GM21528 (cell line): ENCODE measurements around the gene CD47.

Source experiments
- ATAC-seq: cut with Tn5 transposase; IDR thresholded peaks from one replicate; pipeline ENCODE4 v1.9.1; 2021; ENCODE audit warnings: mild to moderate bottlenecking, moderate library complexity; ENCODE audit not compliant: unreplicated experiment, low FRiP score

Gene CD47

DNA sequence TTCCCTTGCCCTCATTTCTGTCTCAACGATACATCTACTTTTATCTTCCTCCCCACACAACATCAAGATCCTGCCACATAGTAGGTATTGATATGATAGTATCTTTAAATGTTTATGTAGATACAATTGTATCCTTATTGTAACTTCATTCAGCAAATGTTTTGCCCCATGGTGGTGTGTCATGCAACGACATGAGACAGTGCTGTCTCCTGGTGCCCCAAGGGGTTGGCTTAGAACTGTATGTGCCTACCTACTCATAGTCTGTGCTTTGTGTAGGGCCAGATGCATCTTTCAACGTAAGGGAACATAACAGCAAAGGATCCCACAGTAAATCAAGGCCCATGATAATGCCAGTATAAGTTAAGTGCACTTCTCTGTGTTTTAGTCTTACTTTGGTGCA lies 2.8 kb upstream of the CD47 start:
- ATAC-seq, result no peak

DNA sequence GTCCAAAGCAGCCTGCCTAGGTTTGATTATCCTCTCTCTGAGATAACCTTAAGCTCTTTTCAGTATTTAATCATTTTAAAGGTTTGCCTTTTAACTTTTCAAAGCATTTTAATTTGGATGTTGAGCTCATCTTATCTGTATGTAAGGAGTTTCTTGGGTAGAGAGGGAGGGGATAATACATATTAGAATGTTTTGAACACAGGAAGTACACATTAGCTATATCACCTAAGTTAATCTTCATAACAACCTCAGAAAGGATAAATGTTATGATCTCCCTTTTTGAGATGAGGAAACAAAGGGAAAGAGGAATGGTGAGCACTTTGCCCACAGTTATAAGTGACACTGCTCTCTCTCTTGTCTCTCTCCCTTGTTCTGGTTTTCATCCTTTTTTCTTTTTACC lies 2.2 kb upstream of the CD47 start:
- ATAC-seq, result no peak

DNA sequence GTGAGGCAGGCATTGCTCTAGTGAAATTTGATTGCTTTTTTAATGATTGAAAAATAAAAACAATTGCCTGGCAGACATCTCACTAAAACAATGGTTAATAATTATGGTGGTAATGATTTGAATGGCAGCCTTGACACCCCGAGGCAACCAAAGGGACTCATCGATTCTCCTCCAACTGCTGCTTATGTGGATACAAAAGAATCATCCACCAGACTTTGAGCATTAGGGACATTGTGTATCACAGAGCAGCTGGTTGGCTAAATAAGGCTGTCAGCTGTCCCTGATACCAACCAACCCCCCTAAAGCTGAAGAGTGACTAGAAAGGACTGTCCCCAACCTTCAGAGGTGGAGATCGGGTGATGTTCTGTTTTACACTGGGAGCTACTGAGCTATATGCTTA lies 1.7 kb upstream of the CD47 start:
- ATAC-seq, result no peak

DNA sequence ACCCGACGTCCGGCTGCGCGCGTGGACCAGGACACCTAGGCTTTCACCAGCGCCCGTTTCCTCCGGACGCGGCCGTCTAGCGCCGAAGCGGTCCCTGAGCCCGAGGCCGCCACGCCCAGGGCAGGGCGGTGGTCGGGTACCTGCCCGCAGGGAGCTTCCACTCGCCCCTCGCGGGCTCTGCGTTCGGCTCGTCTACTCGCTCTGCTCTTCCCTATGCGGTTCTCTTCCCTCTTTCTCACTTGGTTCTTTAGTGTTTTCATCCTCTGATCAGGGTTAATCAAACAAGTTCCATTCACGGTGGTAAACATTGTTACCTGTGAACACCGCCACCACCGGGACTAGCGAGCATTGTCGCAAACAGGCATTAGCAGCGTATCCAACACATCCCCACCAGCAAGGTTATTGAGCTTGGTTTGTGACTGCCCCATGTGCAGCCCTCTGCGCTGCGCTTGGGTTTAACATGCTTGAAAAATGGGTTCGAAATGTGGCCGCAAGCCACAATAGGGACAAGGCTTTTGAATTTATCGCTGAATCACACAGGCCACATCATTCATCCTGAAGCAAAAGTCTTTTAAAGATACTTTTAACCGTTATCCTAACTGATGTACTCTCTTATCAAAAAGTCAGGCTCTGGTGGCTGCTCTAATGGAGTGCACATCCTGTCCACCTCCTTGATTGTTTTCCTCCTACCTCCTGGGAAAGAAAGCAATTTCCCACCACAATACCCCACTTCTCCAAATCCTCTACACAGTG lies 843 bp upstream of the CD47 start:
- no peak for ATAC-seq

DNA sequence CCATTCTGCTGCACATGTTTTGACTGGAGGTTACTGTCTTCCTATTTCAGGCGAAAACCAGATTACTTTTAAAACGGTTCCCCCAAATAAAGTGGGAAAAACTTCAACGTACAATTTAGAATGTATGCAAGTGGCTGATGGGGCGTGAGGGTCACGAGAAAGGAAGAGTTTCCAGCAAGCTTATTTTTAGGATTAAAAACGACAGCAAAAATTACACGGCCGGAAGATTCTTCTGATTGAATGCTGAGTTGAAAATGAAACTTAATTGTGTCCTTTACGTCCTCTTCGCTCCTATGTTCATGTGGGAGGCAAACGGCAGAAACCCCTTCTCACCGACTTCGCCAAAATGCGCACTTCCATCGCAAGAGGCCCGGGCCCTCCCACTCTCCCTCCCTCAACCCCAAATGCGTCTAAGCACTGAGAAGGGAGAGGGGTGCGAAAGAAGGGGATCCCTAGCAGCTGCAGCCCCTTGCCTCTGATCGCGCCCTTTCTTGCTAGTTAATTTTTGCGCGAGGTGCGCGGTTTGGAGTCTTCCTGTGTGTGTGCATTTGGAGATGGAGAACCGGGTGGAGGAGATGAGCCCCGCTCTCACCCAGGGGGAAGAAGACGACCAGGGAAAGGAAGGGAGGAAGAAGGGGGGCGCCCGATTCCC lies 656 bp downstream of the CD47 start:
- peak; percentile 4 for ATAC-seq

DNA sequence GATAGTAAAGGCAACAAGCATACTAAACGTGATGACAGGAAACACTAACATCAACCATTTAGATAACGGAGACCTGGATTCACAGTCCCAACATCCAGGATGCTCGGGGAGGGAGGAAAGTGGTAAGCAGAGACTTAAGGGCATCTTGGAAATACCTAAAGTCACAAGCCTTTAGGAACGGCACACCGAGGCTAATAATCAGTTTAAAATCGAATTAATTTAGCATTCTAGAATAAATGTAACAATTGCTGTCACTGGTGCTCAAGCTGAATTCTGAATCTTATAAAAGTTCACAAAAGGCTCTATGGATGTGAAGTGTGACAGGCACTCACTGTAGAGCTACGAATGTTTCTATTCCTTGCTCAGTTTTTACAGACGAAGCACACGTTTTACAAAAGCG lies 1.3 kb downstream of the CD47 start:
- ATAC-seq, result no peak

DNA sequence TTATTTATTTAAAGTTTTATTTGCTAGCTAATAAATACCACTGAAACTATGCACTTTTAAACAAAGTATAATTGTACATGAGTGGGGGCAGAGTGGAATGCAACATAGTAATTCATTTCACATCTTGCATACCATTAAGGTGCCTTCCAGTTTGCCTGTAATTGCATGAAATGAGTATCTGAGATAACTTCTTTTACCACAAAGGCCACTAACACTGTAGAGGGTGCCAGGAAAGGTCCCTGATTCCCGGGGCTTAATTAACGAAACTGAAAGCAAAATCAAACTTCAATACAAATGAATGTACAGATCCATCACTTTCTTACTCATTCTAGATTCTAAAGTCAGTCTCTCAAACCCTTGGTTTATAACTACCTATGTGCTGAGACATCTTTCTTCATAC lies 2.1 kb downstream of the CD47 start:
- ATAC-seq, result peak; percentile 37

DNA sequence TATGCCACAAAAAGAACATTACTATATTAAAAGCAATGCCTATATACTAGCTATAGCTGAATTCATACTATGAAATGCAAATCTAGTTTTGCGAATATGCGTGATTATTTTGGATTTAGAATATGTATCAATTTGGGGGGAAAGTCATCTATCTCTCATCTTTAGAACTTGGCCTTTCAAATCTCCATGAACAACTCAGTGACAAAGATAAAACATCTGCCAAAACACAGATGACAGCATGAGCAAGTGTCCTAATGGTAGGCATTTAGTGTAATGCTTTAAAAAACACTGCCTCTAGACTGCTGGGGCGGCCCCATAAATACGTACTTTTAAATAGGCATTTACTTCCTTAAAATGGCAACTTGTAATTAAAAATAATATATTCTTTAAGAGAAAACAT lies 2.7 kb downstream of the CD47 start:
- no peak for ATAC-seq

DNA sequence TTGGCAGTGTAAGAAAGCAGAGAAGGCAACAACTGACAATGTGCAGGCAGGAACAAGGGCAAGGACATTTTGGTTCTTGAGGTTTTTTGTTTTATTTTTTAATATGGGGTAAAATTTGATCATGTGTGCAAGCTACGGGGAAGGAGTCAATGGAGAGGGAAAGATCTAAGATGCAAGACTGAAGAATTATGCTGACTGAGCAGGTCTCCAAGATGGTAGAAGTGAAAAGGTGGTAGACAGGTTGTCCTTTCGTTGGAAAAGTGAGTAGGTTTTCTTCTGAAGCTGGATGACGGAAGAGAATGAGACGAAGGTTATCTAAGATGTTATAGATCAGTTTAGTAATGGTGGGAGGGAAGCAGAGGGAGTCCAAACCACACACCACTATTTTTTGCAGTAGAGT lies 4.2 kb downstream of the CD47 start:
- ATAC-seq, result no peak

DNA sequence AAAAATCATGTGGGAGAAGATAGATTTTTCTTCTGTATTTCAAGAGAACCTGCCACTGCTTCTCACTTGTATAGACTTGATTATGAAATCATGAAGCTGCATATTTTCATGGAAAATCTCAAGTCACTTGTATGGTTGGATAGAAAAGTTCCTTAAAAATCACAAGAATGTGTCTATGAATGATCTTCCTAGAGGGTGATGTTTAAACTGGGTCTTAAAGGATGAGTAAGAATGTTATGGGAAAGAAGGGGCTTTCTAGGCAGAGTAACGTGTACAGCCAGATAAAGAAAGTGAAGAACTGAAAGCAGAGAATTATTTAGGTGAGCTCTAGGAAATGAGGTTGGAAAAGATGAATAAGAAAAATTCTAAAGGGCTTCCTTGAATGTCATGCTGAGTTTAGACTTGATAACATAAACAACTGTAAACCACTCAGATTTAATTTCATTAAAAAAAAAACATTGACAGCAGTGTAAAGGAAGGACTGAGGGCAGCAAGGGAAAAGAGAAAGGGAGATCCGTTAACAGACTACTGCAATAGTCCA lies 5.0 kb downstream of the CD47 start:
- ATAC-seq, result no peak

DNA sequence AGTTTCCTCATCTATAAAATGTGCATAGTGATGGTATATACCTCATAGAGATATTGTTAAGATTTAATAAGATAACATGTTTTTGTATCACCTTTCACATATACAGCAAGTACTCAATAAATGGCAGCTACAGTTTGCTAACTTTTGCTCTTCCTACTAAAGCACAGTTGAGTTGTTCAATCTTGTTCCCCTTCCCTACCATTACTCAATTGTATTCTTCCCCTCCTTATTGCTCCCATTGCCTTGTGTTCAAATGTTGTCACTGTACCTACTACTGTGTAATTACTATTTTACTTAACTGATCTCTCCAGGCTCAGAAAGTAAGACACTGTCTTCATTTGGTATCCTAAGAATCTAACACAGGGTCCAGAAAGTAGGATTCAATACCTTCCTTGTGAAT lies 5.5 kb downstream of the CD47 start:
- ATAC-seq, result no peak

DNA sequence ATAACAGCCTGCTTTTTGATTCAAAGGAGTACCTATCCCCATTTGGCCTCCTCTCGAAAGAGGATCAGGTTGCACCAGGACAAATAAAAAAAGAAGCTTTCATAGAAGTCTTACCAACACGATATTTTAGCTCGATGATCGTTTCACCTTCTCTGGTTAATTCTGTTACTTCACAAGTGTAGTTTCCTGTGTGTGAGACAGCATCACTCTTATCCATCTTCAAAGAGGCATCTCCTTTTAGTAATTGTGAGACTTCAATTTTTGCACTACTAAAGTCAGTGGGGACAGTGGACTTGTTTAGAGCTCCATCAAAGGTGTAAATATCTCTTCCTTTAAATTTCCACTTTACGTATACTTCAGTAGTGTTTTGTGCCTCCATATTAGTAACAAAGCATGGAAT lies 11.0 kb downstream of the CD47 start:
- no peak for ATAC-seq

DNA sequence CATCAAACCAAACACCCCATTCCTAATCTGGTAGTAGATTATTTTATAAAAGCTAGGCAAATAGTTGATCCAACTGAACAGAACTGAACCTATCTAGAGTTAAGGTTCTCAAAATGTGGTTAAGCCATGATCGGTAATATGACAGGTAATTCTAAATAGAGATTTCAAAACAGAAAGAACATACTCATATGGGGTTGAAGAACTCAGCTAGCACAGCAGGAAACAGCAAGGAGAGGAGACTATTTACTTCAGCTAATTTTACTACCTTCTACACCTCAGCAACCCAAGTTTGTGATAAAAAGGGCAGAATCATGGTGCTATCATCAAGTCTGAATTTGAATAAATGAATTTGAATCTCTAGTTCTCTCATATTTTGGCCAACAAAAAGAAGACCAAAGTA lies 11.8 kb downstream of the CD47 start:
- ATAC-seq, result no peak

DNA sequence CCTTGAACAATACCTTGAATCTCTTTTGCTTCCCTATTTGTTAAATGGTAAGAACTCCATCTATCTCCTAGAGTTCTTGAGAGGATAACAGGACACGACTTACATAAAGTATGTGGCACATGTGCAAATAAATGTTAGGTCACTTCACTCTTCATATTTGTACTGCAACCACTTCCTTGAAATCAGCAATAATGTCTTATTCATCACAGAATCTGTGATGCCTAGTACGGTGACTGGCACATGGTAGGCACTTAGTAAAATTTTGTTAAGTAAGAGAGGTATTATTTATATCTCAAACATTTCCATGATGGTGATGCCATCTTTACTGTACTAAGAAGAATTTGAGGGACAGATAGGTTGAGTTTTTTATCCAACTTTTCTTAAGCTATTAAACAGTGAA lies 14.3 kb downstream of the CD47 start:
- no peak for ATAC-seq

DNA sequence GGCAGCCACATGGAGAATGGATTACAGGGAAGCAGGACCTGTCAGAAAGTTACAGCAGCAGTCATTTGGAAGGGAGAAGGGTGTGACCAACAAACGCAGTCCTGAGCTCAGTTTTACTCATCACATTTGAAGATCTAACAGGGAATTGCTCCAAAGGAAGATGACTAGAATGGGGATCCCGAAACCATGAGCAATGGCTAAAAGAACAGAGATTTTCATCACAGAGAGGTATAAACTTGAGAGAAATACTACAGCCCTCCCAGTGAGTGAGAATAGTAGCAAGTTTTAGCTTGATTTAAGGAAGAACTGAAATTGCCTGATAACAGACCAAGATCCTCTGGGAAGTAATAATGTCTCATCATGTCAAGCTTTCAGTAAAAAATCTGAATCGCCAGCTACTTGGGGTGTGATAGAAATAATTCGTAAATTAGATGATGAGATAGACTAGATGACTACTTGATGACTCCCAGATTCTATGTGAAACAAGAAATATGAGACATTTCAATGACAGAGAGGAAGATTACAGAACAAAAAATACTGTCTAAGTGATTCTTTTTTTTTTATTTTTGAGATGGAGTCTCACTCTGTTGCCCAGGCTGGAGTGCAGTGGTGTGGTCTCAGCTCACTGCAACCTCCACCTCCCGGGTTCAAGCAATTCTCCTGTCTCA lies 16.9 kb downstream of the CD47 start:
- ATAC-seq, result no peak

DNA sequence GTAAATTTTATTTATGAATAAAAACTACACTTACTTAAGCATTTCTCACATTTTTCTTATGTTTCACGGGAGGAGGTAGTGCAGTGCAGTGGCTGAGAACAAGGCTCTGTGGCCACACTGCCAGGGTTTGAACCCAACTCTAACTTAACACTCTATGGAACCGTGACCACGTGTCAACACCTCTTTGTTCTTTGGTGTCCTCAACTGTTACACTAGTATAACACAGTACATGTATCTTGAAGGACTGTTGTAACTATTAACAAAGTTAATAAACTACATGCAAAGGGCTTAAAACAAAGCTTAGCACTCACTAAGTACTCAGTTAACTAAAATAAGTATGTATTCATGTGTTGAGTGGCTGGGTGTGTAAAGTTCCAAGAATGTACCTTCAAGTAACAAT lies 19.5 kb downstream of the CD47 start:
- ATAC-seq, result no peak

DNA sequence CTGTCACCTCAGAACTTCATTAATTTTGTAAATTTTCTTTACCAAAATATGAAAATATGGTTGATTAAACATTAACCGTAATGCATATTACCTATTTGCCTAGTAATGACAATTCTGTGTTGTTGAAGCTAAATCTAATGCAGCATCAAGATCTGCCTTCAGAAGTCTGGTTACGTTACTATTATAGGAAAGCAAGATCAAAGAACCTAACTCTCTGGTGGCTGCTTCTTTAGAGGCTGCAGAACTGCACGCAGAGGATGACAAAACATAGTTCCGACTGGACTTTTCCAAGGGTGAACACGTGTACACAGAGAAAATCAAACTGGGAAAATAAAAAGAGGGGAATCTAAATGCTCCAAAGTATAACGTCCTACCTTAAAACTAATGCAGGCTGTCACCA lies 20.5 kb downstream of the CD47 start:
- ATAC-seq, result no peak

DNA sequence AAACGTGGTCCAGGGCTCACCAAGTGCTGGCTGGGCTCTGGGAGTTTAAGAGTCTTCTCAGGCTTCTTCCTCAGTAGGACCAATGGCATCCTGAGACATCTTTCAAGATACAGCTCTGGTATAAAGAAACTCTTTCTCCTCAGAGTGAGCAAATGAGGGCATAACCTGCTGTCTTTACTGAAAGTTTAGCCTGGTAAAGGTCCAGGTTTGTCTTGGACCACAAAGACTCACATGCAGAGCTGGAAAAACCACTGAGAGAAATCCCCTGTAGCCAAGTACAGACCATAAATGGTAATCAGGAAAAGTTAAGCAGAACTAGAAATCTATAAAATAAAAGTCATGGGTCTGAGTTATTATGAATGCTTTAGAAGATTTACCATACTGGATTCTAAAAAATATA lies 23.1 kb downstream of the CD47 start:
- ATAC-seq, result no peak

DNA sequence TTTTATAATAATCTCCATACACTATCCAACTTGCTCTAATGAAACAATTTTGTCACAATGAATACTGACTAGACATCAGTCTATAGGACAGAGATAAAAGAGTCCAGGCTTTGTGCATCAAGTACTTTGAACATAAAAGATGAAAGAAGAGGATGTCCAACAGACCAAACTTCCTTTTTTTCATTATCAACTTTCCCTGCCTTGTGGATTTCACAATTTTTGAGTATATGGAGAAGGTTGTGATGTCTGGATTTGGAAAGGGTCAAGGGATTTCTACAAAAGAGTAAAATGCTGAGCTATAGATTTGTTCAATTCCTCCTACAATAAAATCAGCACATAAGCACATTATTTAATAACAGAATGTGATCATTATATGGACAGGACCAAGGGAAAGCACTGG lies 25.7 kb downstream of the CD47 start:
- no peak for ATAC-seq

DNA sequence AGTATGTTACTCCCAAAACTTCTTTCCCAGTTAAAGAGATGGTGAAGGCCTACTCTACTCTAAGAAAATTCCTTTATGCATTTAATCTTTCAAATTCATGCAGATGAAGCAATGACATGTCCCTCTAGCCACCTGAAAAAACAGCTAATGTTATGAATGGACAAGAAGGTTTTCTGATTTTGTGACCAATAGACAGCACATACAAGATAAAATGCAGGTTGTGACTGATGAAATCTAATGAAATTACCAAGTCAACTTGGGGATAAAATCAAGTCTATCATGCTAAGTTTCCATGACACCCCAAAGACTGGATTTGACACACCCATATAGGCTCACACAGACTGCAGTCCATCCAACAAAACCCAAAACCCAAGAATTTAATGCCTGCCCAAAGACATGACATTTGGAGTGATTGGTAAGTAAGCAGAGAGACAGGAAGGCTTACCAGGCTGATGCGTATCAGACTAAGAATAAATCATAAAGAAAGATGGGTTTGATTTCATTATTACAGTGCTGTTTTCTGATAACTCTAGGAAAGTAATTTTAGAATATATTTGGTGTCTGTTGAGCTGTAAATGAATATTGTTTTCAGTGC lies 26.4 kb downstream of the CD47 start:
- ATAC-seq, result no peak

DNA sequence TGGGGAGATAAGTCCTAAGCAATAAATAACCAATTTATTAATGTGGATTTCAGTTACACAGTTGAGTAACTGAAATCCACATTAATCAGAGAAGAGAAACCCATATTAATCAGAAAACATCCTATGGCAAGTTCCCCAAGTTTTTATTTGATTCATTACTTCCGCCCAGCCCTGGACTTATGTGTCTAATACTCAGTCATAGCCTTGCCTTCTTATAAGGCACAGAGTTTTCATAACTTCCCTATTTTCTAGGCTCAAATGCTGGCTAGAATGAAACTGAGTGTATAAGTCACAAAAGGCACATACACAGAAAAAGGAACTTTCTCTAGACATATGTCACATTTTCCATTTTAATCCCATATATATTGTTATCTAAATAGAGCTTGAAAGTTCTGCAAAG lies 28.8 kb downstream of the CD47 start:
- no peak for ATAC-seq
